ENCODE measurements around the gene RFLNA.

Gene RFLNA

DNA sequence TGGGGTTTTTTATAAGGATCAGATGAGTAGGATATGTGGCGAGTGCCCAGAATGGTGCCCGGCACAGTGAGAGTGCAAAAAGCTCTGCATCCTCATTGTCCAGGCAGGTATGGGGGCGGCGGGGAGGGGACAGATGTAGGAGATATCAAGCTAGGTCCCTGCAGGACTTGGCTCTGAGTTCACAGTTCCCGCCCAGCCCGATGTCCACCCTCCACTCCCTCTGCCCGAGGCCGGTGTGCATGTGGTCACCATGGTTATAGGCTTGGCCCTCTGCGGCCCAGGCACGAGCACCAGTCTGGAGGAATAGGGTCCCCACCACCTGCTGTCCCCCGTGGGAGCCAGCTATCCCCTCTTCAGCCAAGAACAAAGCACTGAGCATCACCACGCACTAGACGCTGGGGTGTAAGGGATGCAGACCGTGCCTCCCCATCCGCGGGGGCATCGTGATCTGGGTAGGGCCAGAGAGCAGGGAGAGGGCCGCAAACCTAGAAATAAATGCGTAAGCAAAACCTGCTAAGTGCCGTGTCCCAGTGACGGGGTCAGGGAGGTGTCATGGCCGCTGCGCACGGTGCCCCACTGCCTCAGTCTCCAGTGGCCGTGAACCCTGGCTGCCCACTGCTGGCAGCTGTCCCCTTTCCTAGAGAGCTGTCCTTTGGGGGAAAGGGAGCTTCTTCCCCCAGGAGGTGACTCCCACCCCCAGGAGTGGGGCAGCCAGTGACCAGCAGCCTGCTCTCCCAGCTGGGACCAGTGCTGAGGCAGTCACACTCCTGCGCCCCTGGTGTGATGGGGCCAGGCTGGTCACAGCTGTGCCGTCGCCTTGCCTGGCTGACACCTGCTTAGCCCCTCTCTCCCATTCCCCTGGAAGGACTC lies 12.0 kb downstream of the RFLNA start:
- no peak for DNase-seq (ENCODE audit: low spot score)
- in situ Hi-C loops (cut with MboI; ENCODE audit: low sequenced_read_pairs, unreplicated experiment) = no loop called here
- TF ChIP-seq, protein P1, sequence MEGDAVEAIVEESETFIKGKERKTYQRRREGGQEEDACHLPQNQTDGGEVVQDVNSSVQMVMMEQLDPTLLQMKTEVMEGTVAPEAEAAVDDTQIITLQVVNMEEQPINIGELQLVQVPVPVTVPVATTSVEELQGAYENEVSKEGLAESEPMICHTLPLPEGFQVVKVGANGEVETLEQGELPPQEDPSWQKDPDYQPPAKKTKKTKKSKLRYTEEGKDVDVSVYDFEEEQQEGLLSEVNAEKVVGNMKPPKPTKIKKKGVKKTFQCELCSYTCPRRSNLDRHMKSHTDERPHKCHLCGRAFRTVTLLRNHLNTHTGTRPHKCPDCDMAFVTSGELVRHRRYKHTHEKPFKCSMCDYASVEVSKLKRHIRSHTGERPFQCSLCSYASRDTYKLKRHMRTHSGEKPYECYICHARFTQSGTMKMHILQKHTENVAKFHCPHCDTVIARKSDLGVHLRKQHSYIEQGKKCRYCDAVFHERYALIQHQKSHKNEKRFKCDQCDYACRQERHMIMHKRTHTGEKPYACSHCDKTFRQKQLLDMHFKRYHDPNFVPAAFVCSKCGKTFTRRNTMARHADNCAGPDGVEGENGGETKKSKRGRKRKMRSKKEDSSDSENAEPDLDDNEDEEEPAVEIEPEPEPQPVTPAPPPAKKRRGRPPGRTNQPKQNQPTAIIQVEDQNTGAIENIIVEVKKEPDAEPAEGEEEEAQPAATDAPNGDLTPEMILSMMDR (IDR thresholded peaks at IDR 0.05; ENCODE audit: borderline replicate concordance, control extremely low read depth, extremely low read depth, insufficient read depth, missing control alignments) = no peak

DNA sequence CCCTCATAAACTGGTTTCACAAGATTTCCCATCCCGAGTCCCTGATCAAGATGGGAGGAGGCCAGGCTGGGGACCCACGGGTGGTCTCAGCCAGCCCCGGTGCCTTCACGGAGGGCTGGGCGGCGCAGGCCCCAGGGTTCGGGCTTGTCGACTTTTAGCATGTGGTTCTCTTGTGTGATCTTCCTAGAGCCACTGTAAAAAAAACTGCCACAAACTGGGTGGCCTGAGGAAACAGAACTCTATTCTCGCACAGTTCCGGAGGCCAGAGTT lies 12.6 kb downstream of the RFLNA start:
- DNase-seq (ENCODE audit: low spot score) = no peak
- TF ChIP-seq, protein P1 (IDR thresholded peaks at IDR 0.05; ENCODE audit: borderline replicate concordance, control extremely low read depth, extremely low read depth, insufficient read depth, missing control alignments) = no peak
- in situ Hi-C loops (cut with MboI; ENCODE audit: low sequenced_read_pairs, unreplicated experiment) = no loop called here

DNA sequence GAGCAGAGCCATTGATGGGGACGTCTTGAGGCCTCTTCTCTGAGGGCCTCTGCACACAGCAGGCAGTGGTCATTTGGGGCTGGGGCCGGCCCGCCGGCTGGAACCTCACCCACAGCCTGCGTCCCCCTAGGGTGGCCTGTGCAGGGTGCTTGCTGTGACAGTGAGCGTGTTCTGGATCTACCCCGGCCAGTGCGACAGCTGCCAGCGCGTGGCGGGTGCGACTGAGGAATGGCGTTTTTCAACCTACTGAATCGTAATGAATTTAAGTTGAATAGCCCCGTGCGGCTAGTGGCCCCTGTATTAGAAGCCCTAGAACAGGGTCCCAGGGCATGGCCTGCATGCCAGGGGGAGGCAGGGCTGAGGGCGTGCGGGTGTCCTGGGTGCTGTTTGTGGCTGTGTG lies 13.8 kb downstream of the RFLNA start:
- in situ Hi-C loops (cut with MboI; ENCODE audit: low sequenced_read_pairs, unreplicated experiment) = no loop called here
- no peak for DNase-seq (ENCODE audit: low spot score)
- TF ChIP-seq, protein P1 (IDR thresholded peaks at IDR 0.05; ENCODE audit: borderline replicate concordance, control extremely low read depth, extremely low read depth, insufficient read depth, missing control alignments) = no peak

DNA sequence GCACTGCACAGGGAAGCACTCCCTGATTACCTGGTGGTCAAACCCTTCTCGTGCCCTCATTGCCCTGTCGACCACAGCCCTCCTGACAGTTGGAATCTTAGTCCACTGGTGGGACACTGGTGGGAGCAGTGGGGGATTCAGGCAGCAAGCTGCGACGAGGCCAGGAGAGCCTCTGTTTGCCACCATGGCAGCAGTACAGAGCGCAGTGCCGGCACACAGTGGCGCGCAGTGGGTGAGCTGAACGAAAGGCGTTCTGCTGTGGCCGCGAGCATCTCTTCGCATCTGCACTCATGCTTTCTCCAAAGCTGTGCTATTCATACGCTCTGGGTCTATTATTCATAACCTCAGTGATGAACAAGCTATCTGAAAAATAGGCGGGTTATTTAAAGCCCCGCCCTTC lies 14.3 kb downstream of the RFLNA start:
- TF ChIP-seq, protein P1 (IDR thresholded peaks at IDR 0.05; ENCODE audit: borderline replicate concordance, control extremely low read depth, extremely low read depth, insufficient read depth, missing control alignments) = no peak
- no peak for DNase-seq (ENCODE audit: low spot score)
- in situ Hi-C loops (cut with MboI; ENCODE audit: low sequenced_read_pairs, unreplicated experiment) = no loop called here

DNA sequence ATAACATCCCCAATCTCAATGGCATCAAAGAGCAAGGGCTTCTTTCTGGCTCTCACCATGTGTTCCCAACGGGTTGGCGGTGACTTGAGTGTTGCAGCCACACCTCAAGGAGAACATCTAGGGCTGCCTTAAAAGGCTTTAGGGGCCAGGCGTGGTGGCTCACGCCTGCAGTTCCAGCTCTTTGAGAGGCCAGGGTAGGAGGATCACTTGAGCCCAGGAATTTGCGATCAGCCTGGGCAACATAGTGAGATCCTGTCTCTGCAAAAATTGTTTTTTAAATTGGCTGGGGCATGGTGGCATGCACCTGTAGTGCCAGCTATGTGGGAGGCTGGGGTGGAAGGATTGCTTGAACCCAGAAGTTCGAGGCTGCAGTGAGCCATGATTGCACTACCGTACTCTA lies 14.9 kb downstream of the RFLNA start:
- in situ Hi-C loops (cut with MboI; ENCODE audit: low sequenced_read_pairs, unreplicated experiment) = loop anchor here (5.0 kb wide), 1 partner anchor 267 kb away; no protein-coding TSS in a partner anchor
- DNase-seq (ENCODE audit: low spot score) = no peak
- TF ChIP-seq, protein P1 (IDR thresholded peaks at IDR 0.05; ENCODE audit: borderline replicate concordance, control extremely low read depth, extremely low read depth, insufficient read depth, missing control alignments) = no peak

DNA sequence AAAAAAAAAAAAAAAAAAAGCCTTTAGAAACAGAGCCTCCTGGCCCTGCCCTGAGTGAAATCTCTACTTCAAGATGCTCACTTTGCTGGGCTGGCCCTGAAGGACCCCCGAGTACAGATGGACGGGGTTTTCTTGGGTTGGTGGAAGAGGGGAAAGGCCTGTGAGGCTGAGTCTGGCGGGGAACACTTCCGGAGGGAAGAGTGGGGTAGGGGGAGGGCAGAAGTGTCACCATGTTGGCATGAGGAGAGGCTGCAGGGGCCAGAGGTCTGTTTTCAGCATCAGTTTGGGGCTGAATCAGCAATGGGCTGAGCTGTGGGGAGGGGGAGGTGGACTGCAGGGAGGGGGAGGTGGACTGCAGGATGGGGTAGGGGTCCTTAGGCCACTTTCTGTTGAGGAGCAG lies 15.3 kb downstream of the RFLNA start:
- TF ChIP-seq, protein P1 (IDR thresholded peaks at IDR 0.05; ENCODE audit: borderline replicate concordance, control extremely low read depth, extremely low read depth, insufficient read depth, missing control alignments) = no peak
- in situ Hi-C loops (cut with MboI; ENCODE audit: low sequenced_read_pairs, unreplicated experiment) = loop anchor here (5.0 kb wide), 1 partner anchor 268 kb away; no protein-coding TSS in a partner anchor
- no peak for DNase-seq (ENCODE audit: low spot score)

Measured in GM13976 (cell line).